CD4-positive, alpha-beta T cell treated with Interleukin-1 beta for 1 hour (primary cell): Measurements from ENCODE around the gene C20orf141.
"Not testable (repeated sequence)": the region's sequence is repeated elsewhere in the genome, so short reads cannot be mapped to it uniquely, and the experiment has no call there.

Experiments
- DNase-seq, 2 donors: peaks; one replicate each; pipeline ENCODE4 v3.0.0-alpha.2; 2020 to 2022

The C20orf141 gene, protein sequence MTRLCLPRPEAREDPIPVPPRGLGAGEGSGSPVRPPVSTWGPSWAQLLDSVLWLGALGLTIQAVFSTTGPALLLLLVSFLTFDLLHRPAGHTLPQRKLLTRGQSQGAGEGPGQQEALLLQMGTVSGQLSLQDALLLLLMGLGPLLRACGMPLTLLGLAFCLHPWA

DNA sequence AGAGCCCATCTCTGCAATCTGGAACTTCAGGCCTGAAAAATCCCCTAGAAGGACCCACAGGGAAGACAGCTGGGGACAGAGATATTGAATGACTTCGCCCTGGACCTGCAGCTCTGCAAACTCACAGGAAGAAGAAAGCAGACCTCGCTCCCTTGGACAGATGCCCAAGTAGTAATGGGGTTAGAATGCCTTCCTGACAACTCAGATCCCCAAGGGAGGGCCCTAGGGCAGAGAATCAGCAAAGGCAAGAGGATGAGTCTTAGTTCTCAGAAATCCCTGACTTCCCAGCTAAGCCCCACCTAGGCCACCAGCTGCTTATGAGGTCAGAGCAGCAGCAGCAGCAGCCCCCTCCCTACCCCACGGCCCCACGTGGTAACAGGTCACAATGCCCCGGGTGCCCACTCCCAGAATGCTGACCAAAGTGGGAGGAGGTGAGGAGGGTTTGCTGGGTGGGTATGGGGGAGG lies at the start of gene C20orf141:
TSS of gene C20orf141 (plus strand) at position 401 of the 465 bp plus-strand sequence. CDS start 198 bp downstream, outside the sequence.
- no peak for DNase-seq

DNA sequence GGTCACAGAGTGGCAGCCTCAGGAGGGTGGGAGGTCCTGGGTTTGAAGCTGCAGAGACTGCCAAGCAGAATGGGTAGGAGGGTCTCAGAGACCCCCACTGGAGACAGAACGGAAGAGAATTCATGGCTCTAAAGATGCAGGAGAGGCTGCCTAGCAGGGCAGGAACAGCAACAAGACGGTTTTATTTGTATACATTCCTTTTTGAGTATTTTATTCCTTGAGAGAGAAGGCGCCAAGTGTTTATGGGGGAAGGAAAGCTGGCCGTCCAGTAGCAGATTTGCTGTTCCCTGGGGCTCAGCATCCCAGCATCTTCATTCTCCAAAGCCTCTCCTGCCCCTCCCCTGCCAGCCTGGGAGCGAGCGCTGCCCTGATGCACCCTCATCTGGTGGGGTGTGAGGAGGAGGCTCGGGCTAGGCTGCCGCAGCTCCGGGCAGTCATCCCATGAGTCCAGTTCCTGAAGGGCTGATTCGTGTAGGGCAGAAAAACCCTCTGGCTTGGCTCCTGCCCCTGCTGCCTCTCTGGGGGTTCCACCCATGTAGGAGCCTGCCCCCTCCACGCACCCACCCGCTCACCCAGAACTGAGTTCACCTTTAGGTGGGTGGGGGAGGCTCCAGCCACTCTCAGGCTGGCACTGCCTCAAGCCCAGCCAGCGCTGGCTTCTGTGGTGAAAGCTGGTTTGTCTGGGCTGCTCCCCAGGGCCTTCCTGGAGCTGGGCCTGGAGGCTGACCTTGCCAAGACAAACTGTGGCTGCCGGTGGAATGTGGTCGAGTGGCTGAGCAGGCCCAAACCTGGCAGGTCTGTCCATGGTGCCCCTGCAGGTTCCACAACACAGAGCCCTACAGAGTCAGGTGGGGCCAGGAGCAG lies 46.8 kb upstream of the C20orf141 start:
- no peak for DNase-seq

DNA sequence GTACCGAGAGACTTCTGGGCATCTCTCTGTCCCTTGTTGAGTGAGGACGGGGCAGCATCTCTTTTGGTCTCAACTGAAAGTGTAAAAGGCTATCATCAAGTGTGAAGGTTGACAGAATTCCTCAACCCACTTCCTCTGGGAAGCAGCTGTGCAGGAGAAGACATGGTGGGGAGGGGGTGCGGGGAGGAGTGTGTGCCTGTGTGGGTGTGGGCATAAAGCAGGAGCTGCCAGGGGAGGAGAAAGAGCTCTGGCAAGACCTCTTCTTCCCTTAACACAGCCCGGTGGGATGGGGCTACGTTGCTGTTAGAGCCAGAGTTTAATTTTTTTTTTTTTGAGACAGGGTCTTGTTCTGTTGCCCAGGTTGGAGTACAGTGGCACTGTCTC lies 46.2 kb upstream of the C20orf141 start:
- no peak for DNase-seq

DNA sequence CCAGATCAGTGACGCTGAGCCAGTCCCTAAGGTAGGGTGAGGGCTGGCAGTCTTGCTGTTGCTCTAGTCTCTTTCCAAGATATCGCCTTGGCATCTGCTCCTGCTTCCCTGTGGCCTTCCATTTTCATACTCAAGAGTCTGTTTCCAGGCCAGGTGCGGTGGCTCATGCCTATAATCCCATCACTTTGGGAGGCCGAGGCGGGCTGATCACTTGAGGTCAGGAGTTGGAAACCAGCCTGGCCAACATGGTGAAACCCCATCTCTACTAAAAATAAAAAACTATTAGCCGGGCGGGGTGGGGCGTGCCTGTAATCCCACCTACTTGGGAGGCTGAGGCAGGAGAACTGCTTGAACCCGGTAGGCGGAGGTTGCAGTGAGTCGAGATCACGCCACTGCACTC lies 44.7 kb upstream of the C20orf141 start:
- DNase-seq = not testable (repeated sequence)

DNA sequence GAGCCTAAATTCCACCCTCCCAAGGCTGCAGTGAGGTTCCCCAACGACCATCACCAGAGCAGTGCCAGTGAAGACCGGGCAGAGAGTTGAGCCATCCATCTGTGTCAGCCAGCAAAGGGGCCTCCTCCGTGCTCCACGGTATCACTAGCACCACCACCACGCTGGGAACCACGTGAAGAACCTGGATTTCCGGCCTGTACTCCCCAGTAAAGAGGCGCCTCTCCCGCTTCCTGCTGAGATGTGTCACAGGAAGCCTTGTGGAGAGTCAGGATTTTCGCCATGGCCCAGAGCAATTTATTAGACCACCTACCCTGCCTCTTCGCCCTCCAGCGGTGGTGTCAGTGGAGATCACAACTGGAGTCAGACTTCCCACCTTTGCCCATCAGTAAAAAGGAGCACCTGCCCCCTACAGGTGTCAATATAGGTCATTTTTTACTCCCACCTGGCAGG lies 43.1 kb upstream of the C20orf141 start:
- no peak for DNase-seq

DNA sequence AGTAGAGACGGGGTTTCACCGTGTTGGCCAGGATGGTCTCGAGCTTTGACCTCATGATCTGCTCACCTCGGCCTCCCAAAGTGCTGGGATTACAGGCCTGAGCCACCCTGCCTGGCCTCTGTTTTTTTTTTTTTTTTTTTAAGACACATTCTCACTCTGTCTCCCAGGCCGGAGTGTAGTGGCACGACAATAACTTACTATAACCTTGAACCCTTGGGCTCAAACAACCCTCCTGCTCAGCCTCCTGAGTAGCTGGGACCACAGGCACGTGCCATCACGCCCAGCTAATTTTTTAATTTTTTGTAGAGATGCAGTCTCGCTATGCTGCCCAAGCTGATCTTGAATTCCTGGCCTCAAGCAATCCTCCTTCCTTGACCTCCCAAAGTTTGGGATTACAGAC lies 41.0 kb upstream of the C20orf141 start:
- DNase-seq = no peak

DNA sequence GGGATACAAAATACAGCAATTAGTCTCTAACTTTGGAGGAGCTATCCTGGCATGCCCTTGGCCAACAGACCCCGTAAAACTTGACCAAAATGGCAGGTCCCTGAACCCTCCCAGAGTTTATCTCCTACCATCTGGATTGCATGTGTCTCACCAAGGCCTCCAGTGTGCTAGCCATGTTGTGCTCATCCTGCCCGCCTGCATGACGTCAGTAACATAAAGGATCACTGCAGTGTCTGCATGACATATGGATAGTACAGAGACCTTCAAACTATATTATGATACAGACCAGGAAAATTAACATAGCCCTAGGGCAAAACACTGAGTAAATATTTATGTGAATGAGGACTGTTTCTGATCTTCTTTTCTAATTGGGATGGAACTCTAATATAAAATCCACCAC lies 39.6 kb upstream of the C20orf141 start:
- no peak for DNase-seq

DNA sequence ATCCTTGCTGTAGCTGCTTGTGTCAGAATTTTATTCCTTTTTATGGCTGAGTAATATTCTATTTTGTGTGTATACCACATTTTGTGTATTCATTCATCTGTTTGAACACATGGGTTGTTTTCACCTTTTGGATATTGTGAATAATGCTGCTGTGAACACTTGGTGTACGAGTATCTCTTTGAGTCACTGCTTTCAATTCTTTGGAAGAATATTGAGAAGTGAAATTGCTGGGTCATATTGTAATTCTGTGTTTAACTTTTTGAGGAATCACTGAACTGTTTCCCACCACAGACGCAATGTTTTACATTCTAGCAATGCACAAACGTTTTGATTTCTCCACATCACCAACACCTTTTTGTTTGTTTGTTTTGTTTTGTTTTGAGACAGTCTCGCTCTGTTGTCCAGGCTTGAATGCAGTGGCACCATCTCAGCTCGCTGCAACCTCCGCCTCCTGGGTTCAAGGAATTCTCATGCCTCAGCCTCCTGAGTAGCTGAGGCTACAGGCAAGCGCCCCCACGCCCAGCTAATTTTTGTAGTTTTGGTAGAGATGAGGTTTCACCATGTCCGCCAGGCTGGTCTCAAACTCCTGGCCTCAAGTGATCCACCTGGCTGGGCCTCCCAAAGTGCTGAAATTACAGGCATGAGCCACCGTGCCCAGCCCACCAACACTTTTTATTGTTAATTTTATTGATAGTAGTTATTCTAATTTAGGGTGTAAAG lies 36.0 kb upstream of the C20orf141 start:
- no peak for DNase-seq

DNA sequence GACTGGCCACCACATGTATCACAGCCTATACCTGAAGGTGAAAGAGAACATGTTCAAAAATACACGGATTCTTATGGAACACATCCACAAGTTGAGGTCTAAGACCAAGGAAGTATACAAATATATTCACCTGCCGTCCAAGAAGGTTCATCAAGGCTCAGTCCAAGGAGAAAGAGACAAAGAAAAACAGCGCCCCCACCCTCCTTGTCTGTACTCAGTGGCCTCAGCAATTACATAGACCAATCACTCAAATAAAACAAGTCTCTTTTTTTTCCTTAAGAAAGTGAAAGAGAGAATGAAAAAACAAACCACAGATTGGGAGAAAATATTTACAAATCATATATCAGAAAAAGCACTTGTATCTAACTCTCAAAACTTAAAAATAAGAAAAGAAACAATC lies 33.8 kb upstream of the C20orf141 start:
- DNase-seq = no peak

DNA sequence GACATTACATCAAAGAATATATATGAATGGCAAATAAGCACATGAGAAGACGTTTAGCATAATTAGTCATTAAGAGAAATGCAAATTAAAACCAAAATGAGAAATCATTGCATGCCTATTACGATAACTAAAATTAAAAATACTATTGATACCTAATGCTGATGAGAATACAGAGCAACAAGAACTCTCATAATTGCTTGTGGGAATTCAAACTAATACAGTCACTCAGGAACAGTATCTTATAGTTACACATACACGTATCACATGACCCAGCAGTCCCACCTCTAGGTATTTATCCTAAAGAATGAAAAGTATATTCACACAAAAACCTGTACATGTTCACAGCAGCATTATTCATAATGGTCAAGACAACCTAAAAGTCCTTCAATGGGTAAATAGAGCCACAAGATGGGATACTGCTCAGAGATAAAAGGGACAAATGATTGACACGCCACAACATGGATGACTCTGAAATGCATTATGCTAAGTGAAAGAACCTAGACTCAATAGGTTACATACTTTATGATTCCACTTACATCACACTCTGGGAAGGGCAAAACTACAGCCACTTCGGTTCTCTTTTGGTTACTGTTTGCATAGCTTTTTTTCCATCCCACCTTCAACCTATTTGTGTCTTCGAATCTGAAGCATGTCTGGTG lies 30.8 kb upstream of the C20orf141 start:
- no peak for DNase-seq

DNA sequence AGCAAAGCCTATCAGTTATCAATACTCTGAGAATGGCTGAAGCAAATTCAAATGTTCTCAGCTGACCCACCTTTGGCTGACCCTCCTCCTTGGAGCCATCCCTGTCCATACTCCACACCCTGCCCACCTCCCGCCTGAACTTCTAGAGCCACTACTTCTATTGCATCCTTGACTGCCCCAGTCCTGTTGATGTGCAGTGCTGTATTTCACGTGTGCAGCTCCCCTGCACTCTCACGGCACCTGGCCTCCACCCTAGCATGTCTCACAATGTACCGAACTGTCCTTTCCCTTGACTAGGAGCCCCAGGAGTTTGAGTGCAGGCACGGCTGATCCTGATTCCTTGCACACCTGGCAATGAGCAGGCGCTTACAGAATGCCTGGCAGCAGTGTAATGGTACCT lies 21.3 kb upstream of the C20orf141 start:
- DNase-seq = no peak

DNA sequence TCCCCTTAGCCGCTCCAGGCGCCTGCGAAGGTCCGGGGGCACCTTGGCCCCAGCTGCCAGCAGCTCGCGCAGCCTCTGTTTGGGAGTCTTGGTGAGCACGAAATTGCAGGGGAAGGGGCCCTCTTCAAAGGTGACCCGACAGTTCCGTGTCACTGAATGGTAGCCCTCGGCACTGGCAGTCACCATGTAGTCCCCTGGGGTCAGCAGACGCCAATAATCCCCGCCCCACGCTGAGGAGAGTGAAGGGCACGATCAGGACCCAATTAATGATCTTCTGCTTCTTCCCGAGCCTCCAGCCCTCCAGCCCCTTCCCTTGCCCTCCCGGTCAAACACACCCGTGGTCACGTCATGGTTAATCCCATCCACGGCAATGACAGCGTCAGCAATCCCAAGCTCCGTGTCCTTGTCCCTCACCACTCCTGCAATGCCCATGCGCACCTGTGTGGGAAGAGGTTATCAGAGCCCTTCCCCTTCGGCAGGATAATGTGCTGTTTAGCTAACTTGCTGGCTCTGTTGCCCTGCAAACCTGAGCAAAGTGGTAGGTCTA lies 20.5 kb upstream of the C20orf141 start:
- DNase-seq = no peak

DNA sequence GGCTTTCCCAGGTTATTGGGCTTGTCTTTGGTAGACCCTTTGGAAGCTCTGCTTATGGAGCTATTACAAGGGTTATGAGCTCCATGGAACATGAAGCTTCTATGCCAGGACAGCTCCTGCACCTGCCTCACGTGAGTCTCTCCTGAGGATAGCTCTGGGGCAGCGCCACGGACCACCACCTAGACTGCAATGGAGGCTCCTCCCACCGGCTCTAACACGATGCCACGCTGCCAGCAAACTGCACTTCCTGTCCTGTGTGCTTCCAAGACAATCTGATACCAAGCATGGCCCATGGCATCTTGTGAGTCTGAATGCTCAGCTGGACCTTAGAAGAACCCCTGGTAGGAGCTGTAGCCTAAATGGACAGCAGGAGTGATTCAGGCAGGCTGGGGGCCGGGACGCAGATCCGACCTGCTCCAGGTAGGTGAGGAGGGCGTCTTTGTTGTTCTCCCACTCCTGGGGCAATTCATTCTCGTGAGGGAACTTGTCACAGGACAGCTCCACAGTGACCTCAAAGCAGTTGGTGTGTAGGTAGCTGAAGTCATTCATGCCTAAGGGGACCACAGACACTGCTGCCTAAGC lies 19.8 kb upstream of the C20orf141 start:
- no peak for DNase-seq

DNA sequence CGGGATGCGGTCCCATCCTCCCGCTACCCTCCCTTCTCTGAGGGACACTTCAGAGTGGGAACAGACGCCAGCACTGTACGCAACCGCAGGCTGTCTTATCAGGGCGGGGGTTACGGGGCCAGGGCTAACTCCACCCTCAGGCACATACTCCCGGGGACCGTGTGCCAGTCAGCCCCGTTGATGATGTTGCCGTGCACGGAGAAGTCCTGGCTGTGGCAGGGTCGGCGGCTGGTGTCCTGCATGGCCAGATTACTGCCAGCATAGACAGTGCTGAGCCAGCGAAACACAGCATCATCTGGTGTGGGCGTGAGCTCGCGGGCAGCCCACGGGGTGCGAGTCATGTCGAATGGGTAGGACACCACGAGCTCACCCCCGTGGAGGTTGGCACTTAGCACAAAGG lies 19.3 kb upstream of the C20orf141 start:
- no peak for DNase-seq

DNA sequence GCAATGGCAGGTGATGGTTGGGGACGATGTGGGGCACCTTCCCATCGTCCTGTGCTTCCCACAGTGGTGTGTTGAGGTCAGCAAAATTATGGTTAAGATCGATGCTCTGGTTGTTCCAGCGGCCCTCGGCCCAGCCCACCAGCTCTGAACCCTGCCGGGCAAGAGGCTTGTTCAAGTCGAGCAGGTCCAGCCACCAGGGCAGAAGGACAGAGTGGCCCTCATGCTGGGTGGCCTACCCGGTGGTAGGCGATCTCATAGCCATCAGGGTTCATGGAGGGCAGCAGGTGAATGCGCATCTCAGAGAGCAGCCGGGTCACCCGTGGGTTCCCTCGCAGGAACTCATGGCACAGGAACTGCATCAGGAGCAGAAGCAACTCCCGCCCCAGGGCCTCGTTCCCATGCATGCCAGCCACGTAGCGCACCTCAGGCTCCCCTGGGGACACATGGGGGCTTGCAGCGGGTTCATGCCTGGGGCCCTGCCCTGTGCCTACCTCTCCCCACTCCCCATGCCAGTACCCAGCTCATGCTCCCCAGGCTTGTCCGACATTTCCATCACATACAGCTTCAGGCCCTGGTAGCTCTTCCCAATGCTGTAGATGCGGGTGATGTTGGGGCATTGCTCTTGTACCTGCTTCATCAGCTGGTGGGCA lies 18.7 kb upstream of the C20orf141 start:
- no peak for DNase-seq

DNA sequence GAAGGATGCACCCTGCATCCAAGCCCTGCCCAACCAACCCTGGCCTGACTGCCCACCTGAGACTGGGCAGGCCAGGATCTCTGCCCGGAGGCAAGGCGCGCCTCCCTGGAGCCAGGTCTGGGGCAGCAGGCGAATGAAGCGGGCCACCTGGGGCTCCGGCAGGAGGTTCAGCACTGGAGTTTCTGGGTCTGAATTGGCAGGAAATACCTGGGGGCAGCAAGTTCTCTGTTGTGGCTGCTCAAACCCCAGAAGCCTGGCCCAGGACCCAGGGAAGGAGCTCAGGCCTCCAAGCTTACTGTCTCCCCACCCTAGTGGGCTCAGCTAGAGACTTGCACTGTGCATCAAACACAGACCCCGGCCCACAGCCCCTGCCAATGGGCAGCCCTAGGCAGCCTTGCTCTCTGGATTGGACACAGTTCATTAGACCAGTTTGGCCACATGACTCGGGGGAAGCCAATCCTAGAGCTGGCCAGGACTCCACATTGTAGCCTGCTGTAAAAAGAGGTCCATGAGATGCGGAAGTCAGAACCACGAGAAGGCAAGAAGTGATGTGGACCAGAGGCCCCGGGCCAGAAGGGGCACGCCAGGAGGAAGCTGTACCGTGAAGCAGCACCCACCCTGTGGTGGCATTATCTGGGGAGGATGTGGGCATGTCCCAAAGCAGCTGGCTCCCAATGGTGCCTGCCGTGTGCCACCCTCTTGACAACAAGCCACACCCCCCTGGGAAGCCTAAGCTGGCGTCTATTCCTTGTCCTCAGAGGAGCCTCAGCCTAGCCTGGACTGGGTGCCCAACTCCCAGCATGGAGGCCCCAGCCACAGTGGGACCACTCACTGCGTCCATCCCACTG lies 17.4 kb upstream of the C20orf141 start:
- no peak for DNase-seq

DNA sequence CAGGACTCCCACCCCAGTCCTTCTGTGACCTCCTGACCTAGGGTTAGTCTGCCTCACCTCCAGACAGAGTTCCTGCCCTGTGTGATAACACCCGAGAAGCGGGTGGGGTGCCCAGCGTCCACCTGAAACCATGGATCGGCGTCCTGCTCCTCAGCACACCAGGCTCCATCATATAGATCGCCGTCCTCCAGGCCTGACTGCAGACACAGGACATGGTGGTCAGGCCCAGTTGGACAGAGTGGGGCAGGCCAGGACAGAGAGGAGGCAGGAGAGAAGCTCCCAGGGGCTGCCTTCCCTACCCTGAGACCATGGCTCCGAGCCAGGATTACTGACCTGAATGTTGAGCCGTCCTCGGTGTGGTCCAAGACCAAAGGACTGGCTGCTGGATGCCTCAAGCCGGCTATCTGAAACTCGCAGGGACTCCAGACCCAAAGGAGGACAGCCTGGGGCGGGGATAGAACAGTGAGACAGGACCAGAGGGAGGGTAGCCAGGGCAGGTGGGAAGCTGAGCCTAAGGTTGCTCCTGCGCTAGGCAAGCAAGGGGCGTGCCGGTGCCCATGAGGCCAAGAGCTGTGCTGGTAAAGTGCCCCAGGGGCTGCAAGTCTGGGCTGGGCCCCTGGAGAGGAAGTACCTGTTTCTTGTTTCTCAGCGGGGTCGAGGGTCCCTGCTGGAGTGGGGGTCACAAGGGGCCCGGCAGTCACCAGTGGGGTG lies 16.5 kb upstream of the C20orf141 start:
- no peak for DNase-seq

DNA sequence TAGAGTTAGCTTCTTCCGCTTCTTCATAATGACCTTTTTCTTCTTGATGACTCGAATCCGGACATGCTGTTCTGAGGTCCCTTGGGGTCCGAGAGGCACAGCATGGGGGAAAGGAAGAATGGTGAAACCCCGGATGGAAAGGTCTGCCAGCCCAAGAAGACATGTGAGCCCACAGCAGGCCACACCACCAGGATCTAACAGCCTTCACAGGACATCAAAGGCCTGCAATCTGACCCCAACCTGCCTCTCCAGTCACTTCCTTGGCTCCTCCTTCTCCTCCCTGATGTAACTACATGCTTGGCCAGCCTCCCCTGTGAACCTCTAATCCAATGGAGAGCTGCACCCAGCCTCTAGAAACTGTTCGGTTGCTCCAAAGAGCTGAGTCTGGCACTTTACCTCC lies 16.0 kb upstream of the C20orf141 start:
- no peak for DNase-seq

DNA sequence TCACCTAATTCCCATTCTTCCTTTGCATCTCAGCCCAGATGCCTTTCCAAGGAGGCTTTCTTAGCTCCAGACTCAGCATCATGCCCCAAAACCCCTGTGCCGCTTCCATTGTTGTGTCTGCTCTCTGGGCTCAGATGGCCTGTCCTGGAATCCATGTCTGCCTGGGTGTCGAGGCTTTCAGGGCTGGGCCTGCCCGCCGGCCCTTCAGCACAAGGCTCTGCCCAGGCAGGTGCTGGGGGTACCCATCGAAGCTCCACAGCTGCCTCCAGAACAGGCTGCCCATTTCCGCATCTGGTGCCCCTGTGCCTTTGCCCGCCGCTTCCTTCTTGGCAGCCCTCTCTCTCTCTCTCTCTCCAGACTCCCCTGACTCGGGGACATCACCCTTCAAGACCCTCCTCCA lies 15.5 kb upstream of the C20orf141 start:
- no peak for DNase-seq
